Kidney capillary endothelial cell (primary cell): ENCODE data around the gene ACOX2.

Source experiments
- DNase-seq: peaks from one replicate; pipeline ENCODE4 v3.0.0-alpha.2; 2018; ENCODE audit warnings: low spot score

ACOX2 gene

DNA sequence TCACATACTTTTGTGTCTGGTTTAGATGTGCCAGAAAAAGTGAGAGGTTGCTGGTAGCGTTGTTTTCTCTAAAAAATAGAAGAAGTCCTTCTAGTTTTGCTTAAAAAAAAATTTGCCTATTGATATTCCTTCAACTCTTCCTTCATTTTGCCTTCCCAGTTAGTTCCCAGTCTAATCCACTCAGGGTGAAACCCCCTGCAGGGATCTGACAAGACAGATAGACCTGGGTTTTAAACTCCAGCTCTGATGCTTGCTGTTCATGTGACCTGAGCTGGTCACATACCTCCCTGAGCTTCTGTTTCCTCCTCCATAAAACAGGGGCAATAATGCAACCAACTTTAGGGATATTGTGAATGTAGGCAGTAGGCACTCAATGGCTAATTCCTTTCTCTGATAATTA, 63.7 kb downstream of the ACOX2 start:
- no peak for DNase-seq

- DNase-seq: no peak
Observed at GRCh38 chr3:58471025-58471887, 65.7 kb downstream of the ACOX2 start.

- no peak for DNase-seq
Observed at GRCh38 chr3:58470363-58471024, 66.5 kb downstream of the ACOX2 start.

DNA sequence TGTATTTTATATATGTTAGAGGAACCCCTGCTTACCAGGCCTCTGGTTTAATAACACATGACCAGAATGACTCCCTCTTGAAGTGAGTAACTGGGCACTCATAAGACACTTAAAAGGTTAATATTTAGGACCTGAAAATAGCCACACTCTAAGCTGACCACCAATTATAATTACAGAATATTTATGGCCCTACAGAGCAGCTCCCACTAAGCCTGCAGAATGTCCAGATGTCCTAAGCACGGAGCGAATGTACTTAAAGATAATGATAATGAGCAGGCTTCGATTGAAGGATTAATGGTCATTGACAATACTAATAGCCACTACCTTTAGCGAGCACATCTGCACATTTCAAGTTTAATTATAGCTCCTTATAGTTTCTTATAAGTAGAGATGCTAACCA, 67.9 kb downstream of the ACOX2 start:
- DNase-seq: no peak

DNA sequence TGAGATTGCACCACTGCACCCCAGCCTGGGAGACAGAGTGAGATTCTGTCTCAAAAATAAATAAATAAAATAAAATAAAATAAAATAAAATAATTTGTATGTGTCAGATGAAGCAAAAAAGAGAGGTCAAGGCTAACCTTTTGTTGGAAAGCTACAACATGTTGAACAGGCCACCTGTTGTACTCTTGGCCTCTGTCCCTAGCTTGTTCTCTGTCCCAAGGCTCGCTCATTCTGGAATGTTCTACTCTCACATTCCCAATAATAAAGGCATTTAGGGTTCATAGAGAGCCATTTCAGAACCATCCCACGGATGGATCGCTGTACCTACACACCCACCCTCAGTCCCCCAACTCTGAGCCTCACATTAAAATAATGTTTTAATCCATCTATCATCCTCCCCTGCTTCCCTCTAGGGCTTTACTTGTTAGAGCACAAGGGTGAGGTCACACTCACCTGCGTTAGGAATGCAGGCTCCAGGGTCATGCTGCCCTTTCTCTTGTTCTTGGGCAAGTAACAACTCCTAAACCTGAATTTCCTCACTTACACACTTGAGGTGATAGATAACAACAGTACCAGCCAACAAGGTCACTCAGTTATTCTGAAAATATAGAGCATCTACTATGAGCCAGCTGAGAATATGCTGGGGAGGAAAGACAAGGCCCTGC, 70.0 kb downstream of the ACOX2 start:
- DNase-seq: no peak

- no peak for DNase-seq
Observed at GRCh38 chr3:58464866-58465265, 72.1 kb downstream of the ACOX2 start.

DNA sequence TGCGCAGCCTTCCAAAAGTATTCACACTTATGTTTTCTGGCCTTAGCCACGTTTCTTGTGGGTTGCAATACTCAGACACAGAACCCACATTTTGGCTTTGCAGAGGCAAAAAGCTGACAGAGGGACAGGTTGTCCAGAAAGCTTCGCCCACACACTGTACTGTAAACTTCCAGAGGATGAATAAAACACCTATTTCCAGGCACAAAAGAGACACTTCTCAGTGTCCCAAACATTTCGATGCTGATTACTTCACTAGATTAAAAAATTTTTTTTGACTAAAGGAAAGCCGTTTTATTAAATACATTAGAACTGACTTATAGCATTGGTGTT, 73.1 kb downstream of the ACOX2 start:
- no peak for DNase-seq

GRCh38 chr3:58463181-58463941, 73.6 kb downstream of the ACOX2 start:
- DNase-seq: peak; percentile 46

DNA sequence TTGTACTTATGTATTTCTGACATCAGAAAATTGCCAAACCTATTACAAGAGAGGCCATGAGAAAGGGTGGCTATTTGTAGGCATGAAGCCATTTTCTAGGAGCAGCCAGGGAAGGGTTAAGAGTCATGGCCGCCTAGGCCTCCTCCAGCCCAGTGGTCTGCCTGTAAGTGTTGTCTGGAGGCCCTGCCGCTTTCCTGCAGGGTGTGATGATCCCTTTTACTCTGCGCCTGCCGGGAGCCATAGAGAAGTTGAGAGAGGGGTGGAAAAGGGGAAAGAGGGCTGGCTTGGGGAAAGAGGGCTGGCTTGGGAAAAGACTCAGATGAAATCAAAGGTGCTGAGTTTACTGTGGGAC, 74.2 kb downstream of the ACOX2 start:
- no peak for DNase-seq

DNA sequence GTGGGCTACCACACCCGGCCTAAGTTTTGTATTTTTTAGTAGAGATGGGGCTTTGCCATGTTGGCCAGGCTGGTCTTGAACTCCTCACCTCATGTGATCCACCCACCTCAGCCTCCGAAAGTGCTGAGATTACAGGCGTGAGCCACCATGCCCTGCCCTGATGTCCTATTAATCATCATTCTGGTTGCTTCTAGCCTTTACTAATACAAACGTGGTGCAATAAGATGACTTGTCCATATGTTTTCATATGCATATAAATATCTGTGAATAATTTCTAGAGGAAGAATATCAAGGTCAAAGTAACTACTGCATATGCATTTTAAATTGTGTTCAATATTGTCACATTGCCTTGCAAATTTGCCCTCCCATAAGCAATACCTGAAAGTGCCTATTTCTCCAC, 77.8 kb downstream of the ACOX2 start:
- no peak for DNase-seq
